GM18526 (cell line): ENCODE measurements around the gene NKPD1.

ENCODE experiments used
- POLR2A ChIP-seq: IDR thresholded peaks from 3 replicates; pipeline ENCODE4 v1.6.1; 2011; ENCODE audit not compliant: insufficient read length; ENCODE audit errors: extremely low read depth

NKPD1 gene

GRCh38 chr19:45162608-45163143 lies 1.9 kb upstream of the NKPD1 start:
- no peak for TF ChIP-seq POLR2A

DNA sequence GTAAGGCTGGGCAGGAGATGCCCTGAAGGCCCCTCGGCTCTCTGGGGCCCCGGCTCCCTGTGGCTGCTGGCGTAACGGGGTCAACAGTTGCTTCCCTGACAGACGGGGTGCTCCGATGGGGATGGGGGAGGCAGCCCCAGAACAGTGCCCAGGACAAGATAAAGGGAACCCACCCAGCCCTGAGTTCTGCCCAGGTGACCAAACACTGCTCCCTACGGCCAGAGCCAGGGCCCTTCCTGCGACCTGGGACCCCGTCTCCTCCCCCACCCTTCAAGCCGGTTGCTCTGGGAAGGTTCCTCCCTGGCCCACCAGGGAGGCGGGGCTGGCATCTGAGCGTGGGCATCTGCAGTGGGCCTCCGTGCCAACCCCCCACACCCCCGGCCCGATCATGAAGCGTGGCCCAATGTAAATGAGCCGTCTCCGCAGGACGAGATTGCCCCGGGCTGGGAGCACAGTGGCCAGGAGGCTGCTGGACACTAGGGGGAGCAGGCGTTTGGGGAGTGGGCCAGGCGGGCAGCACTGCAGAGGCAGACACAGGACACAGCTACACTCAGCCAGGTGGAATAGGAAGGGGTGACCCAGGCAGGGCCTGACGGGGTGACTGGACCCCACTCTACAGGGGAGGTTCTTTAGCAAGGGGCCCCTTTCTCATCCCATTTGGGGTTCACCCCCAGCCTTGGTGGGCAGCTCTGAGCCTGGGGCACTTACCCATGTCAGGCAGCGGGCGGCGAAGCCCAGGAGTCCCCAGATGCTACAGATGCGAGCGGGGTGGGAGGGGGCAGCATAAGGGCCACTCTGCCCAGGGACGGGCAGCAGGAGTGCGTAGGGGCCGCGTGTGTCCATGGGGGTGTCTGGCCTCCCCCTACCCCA lies 1.2 kb upstream of the NKPD1 start:
- no peak for TF ChIP-seq POLR2A

DNA sequence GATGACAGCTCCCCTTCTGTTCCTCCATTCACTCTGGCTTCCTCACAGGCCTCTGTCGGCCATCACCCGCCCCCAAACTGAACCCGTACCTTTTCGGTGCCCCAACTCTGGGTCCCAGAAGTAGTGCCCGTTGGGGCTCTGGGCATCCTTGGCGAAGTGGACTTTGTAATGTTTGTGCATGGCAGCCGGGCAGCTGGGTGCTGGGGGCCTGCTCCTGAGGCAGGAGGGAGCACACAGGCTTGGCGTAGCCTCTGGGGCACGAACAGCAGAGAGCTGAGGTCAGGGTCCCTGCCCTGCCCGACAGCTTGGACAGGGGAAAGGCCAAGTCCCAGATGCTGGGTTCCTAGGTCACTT lies 834 bp downstream of the NKPD1 start:
- no peak for TF ChIP-seq POLR2A

DNA sequence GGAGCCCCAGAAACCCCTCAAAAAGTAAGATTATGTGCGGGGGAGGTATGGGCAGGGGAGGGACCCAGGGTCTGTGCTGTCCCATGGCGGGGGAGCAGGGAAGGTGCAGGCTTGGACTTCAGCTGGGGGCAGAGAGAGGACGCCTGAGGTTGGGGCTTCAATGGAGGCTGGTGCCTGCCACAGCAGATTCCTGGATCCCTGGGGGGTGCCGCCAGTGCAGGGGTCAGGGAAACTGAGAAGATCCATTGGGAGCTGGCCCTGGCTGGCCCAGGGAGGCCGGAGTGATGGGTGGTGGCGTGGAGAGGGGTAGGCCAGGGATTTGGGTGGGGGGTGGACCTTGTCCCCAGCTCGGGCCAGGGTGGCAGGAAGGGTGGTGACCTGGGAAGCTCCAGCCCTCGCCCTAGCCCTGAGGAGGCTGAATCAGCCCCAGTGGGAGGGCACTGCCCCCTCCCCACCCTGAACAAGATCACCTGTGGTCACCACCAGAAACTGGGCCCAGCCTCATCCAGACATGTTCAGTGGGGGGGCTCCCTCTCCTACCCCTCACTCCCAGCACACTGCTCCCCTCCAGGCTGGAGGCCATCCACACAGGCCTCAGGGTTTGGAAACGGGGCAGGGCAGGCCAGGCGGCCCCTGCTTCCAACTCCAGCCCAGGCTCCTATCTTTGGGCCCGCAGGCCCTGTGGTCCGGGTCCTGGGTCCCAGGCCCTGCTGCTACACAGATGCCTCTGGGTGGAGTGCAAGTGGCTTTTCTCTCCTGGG lies 1.4 kb downstream of the NKPD1 start:
- TF ChIP-seq POLR2A: no peak

DNA sequence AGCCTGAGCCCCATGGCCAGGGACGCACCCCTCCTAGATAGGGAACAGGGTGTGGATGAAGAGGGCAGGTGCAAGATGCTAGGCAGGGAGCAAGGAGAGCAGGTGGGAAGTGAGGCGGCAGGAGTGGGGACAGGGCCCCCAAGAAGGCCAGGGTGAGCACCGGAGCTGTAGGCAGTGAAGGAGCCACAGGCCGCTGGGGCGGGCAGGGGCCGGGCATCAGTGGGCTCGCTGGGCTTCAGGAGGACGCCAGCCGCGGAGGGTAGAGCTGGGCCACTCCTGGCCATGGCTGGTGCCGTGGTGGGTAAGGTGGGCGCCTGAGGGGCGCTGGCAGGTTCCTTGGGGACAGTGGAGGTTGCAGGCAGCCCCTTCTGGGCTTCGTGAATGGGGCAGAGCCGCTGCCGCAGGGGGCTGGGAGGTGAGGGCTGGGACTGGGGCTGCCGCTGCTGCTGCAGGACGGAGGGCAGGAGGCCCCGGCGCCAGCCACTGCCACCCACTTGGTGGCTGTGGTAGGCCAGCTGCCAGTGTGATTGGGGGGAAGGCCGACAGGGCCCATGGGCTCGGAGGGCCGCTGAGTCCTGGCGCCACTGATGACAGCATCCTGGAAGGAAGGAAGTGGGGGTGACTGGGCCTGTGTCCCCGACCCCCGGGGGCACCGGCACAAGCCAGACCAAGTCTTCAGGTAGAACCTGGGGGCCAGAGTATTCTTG lies 2.1 kb downstream of the NKPD1 start:
- TF ChIP-seq POLR2A: no peak

GRCh38 chr19:45156751-45157150 lies 4.0 kb downstream of the NKPD1 start:
- TF ChIP-seq POLR2A: no peak

DNA sequence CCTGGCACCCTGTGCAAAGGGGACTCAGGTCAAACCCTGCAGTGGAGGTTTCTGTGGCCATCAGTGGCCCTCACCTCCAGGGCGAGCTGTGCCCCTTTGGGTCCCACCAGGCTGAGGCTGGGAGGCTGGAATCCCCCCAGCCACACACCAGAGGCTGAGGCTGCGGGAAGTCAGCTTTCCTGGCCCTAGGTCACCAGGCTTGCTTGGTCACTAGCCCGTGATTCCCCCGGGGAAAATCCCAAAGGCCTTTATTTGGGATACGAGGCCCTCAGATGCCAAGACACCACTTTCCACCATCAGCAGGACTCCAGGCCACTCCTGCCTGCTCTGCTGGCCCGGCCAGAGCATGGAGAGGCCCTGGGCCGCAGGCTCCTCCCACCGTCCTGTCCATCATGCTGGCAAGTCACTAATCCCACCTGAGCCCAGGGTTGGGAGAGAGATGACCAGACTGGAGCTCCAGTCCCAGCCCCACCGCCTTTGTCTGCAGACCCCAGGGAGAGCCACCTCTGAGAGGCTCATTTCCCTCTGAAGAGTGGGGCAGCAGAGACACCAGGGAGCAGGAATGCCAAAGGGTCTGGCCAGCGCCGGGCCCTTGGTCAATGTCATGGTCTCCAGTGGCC lies 4.7 kb downstream of the NKPD1 start:
- no peak for TF ChIP-seq POLR2A

GRCh38 chr19:45154064-45154827 lies 6.5 kb downstream of the NKPD1 start:
- TF ChIP-seq POLR2A: no peak

- no peak for TF ChIP-seq POLR2A
These were observed 7.3 kb downstream of the NKPD1 start for GRCh38 chr19:45153339-45154063.

DNA sequence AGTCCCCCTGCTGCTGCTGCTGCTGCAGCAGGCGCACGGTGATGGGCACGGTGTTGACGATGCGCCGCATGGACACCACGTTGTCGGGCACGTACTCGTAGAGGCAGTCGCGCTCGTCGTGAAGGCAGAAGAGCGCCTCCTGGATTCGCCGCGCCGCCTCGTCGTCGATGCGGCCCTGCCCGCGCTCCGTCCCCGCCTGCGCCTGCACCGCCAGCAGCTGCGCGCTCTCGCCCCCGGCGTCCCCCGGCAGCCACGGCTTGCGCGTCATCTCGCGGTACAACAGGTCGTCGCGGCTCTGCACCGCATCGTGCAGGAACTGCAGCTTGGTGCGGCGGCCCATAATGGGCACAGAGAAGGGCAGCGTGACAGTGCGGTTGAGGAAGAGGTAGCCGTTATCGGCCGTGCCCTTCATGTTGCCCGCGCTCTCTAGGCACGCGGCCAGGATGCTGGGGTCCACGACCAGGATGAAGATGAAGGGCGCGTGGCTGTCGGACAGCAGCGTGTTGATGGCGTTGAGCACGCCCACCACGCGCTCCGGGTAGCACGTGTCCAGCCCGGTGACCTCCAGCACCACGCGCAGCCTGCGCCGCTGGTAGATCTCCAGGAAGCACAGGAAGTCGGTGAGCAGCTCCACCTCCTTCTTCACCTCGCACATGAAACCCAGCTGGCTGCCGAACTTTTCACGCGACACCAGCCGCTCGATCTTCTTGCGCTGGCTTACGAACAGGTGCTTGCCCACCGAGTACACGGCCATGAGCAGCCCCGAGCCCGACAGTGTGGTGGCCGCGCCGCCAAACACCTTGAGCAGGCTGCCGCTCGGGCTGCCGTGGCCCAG lies 8.1 kb downstream of the NKPD1 start:
- TF ChIP-seq POLR2A: no peak

DNA sequence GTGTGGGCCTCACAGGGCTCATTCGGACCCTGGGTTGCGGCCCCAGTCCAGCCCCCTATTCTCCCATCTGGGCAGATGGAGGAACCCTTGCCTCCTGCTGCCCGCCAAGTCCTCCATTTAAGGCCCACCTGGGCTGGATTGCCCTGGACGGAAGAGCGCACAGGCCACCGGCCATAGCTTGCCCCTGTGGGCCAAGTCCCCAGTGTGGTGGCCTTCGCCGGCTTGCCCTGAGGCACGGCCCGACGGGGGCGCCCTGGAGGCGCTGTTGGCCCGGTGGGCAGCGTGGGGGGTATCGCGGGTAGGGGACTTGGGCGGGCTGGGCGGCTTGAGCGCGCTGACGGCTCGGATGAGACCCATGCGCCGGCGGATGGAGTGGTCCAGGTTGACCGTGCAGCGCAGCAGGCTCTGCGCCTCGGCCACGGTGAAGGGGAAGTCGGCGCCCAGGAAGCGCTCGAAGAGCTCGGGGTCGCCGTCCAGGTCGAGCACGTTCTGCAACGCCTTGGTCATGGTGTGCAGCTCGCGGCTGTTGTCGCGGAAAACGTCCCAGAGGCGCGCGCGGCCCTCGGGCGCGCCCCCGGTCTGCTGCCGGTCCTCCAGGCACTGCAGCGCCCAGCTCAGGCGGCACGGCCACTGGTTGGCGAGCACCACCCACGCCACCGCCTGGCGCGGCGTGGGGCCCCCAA lies 8.8 kb downstream of the NKPD1 start:
- TF ChIP-seq POLR2A: no peak

GRCh38 chr19:45151320-45151719 lies 9.5 kb downstream of the NKPD1 start:
- no peak for TF ChIP-seq POLR2A
